ENCODE results near the gene ATP10A.

DNA sequence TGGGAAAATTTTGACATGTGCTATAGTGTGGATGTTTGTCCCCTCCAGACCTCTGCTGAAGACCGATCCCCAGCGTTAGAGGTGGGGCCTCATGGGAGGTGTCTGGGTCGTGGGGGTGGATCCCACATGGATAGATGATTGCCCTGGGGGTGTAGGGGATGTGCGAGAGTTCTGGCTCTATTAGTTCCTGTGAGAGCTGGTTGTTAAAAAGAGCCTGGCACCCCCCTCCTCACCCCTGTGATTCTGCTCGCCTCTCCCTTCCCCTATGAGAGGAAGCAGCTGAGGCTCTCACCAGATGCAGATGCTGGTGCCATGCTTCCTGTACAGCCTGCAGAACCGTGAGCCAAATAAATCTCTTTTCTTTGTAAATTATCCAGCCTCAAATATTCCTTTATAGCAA is 67.4 kb downstream of the ATP10A start:
- TF ChIP-seq, protein P1, sequence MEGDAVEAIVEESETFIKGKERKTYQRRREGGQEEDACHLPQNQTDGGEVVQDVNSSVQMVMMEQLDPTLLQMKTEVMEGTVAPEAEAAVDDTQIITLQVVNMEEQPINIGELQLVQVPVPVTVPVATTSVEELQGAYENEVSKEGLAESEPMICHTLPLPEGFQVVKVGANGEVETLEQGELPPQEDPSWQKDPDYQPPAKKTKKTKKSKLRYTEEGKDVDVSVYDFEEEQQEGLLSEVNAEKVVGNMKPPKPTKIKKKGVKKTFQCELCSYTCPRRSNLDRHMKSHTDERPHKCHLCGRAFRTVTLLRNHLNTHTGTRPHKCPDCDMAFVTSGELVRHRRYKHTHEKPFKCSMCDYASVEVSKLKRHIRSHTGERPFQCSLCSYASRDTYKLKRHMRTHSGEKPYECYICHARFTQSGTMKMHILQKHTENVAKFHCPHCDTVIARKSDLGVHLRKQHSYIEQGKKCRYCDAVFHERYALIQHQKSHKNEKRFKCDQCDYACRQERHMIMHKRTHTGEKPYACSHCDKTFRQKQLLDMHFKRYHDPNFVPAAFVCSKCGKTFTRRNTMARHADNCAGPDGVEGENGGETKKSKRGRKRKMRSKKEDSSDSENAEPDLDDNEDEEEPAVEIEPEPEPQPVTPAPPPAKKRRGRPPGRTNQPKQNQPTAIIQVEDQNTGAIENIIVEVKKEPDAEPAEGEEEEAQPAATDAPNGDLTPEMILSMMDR (IDR thresholded peaks at IDR 0.05; ENCODE audit: poor library complexity) = no peak
- TF ChIP-seq EZH2 (IDR thresholded peaks at IDR 0.05; ENCODE audit: borderline replicate concordance) (no peak), EZH2phosphoT487 (IDR thresholded peaks at IDR 0.05; ENCODE audit: low read depth, severe bottlenecking, unreplicated experiment) (no peak)
